ENCODE data around the gene SKAP1. TPM values are rescaled to one million over a fixed set of nuclear protein-coding genes. Genes with fewer than 3 reads are reported as not detected.

The SKAP1 gene
- total and polyA plus RNA-seq, 2 of the 13 experiments (the other 11 are each of a cell fraction or from before 2014, with no cell fraction given), result 0.21 TPM; not detected in 1

GRCh38 chr17:48416971-48417370, 13.0 kb downstream of the SKAP1 start:
- Histone ChIP-seq H3K4me2 (ENCODE audit: low read depth, low read length) (no peak overlapping the region), H4K20me1 (ENCODE audit: insufficient read depth, low read length) (no peaks in the 10 kb centered on the region), H3K79me2 (ENCODE audit: insufficient read depth, low read length) (no peaks in the 10 kb centered on the region), H3K27me3 (ENCODE audit: control insufficient read depth in 1 of 2, insufficient read depth in 2 of 2, low read length in 2 of 2) (peaks cover 1 to 17% of the 10 kb centered on the region in 2 experiments; a peak in 3 of 5 replicates), H3K4me1 (ENCODE audit: insufficient read depth, low read length) (no peaks in the 10 kb centered on the region), H3K4me3 (replicated peaks in 1 of 3; ENCODE audit: insufficient read depth in 1 of 3, low read depth in 2 of 3, low read length in 3 of 3) (no peak overlapping the region), H3K36me3 (replicated peaks in 1 of 2; ENCODE audit: control insufficient read depth in 1 of 2, insufficient read depth in 2 of 2, low read length in 2 of 2) (no peaks in the 10 kb centered on the region), H2AFZ (ENCODE audit: low read length) (no peak overlapping the region), H3K9ac (ENCODE audit: insufficient read depth, low read depth, low read length) (no peak overlapping the region), H3K27ac (ENCODE audit: extremely low read length, insufficient read depth, low read length) (no peak overlapping the region), H3K9me3 (ENCODE audit: low read length) (no peaks in the 10 kb centered on the region)
- no peak for TF ChIP-seq ZSCAN25 (CRISPR knock-in tag; IDR thresholded peaks at IDR 0.05)
- no peak for TF ChIP-seq E2F2 (CRISPR knock-in tag; IDR thresholded peaks at IDR 0.05; ENCODE audit: borderline replicate concordance)
- TF ChIP-seq ZNF383 (CRISPR knock-in tag; IDR thresholded peaks at IDR 0.05; ENCODE audit: borderline replicate concordance), result no peak
- no peak for TF ChIP-seq ZSCAN30 (CRISPR knock-in tag; IDR thresholded peaks at IDR 0.05)
- no peak for TF ChIP-seq SNAI1 (CRISPR knock-in tag; IDR thresholded peaks at IDR 0.05; ENCODE audit: borderline replicate concordance)
- FAIRE-seq (no peak), DNase-seq (ENCODE audit: low spot score) (no peak), ATAC-seq (no peak)
- ChIA-PET CTCF (ENCODE audit: low intra/inter-chr PET ratio, low total read pairs) (no interaction called here), POLR2A (no interaction called here)
- WGBS (ENCODE audit: low lambda C conversion rate), result under 1% methylated on average over 3 of the region's 3 CpGs
- no TSS peak for BruUV-seq (replicated peaks)
- intact Hi-C loops (cut with micrococcal nuclease; ENCODE audit: unreplicated experiment) (no loop called here), in situ Hi-C loops (cut with HindIII; ENCODE audit: extremely low pct_ligation_motif_present, low pct_unique_long_range_greater_than_20kb) (no loop called here)

- Histone ChIP-seq H4K20me1 (ENCODE audit: insufficient read depth, low read length) (no peaks in the 10 kb centered on the region), H3K4me2 (ENCODE audit: low read depth, low read length) (no peak overlapping the region), H3K36me3 (replicated peaks in 1 of 2; ENCODE audit: control insufficient read depth in 1 of 2, insufficient read depth in 2 of 2, low read length in 2 of 2) (no peaks in the 10 kb centered on the region), H3K4me1 (ENCODE audit: insufficient read depth, low read length) (no peaks in the 10 kb centered on the region), H2AFZ (ENCODE audit: low read length) (no peak overlapping the region), H3K79me2 (ENCODE audit: insufficient read depth, low read length) (no peaks in the 10 kb centered on the region), H3K27me3 (ENCODE audit: control insufficient read depth in 1 of 2, insufficient read depth in 2 of 2, low read length in 2 of 2) (peaks cover 1 to 20% of the 10 kb centered on the region in 2 experiments; a peak in 3 of 5 replicates), H3K9me3 (ENCODE audit: low read length) (no peaks in the 10 kb centered on the region), H3K4me3 (replicated peaks in 1 of 3; ENCODE audit: insufficient read depth in 1 of 3, low read depth in 2 of 3, low read length in 3 of 3) (no peak overlapping the region), H3K9ac (ENCODE audit: insufficient read depth, low read depth, low read length) (no peak overlapping the region), H3K27ac (ENCODE audit: extremely low read length, insufficient read depth, low read length) (no peak overlapping the region)
- WGBS (ENCODE audit: low lambda C conversion rate), result 19% methylated on average over 5 of the region's 5 CpGs
- ATAC-seq, result no peak
- no peak for DNase-seq (ENCODE audit: low spot score)
- POLR2A ChIA-PET, result no interaction called here
- intact Hi-C loops (cut with micrococcal nuclease; ENCODE audit: unreplicated experiment) (no loop called here), in situ Hi-C loops (cut with HindIII; ENCODE audit: extremely low pct_ligation_motif_present, low pct_unique_long_range_greater_than_20kb) (no loop called here)
- BruUV-seq (replicated peaks), result no TSS peak
- no peak for FAIRE-seq
- CTCF ChIA-PET (ENCODE audit: low intra/inter-chr PET ratio, low total read pairs), result no interaction called here
- no peak for TF ChIP-seq NFAT5 (CRISPR knock-in tag; IDR thresholded peaks at IDR 0.05)
- no peak for TF ChIP-seq GMEB1 (CRISPR knock-in tag; IDR thresholded peaks at IDR 0.05; ENCODE audit: borderline replicate concordance)
- TF ChIP-seq ZFYVE20 (CRISPR knock-in tag; IDR thresholded peaks at IDR 0.05; ENCODE audit: borderline replicate concordance, low read depth), result no peak
- TF ChIP-seq ZNF354B (CRISPR knock-in tag; IDR thresholded peaks at IDR 0.05), result no peak
Measured at GRCh38 chr17:48413613-48414405, 16.2 kb downstream of the SKAP1 start.

Measured in HepG2 (cell line).